Neural cell (in vitro differentiated cells): ENCODE data around the gene WIPF3.

Source experiments
- CTCF ChIP-seq: fragments of 450-650 bp; IDR thresholded peaks from 2 replicates; pipeline ENCODE4 v1.5.1; 2014; ENCODE audit warnings: antibody characterized with exemption, mild to moderate bottlenecking, moderate library complexity; ENCODE audit not compliant: poor library complexity, severe bottlenecking
- EP300 ChIP-seq: fragments of 450-650 bp; conservative IDR thresholded peaks from 2 replicates; pipeline ENCODE4 v1.6.1; 2014; ENCODE audit warnings: antibody characterized with exemption, mild to moderate bottlenecking, moderate library complexity; ENCODE audit not compliant: poor library complexity, severe bottlenecking
- EZH2 ChIP-seq: fragments of 200-600, 300-800 bp; shearing (Covaris generic), sonication (generic); IDR thresholded peaks from 2 replicates; pipeline ENCODE4 v1.6.1; 2014; ENCODE audit warnings: antibody characterized with exemption, low read length, borderline replicate concordance, mild to moderate bottlenecking; ENCODE audit not compliant: insufficient read depth, poor library complexity, severe bottlenecking
- MXI1 ChIP-seq: fragments of 450-650 bp; conservative IDR thresholded peaks from 2 replicates; pipeline ENCODE4 v1.6.1; 2014; ENCODE audit warnings: antibody characterized with exemption, mild to moderate bottlenecking; ENCODE audit not compliant: poor library complexity, severe bottlenecking
- POLR2AphosphoS5 ChIP-seq: IDR thresholded peaks from 2 replicates; pipeline ENCODE4 v1.6.1; 2012
- RAD21 ChIP-seq: fragments of 450-650 bp; conservative IDR thresholded peaks from 2 replicates; pipeline ENCODE4 v1.6.1; 2014; ENCODE audit warnings: antibody characterized with exemption, mild to moderate bottlenecking, moderate library complexity
- REST ChIP-seq: IDR thresholded peaks from 2 replicates; pipeline ENCODE4 v1.6.1; 2012; ENCODE audit warnings: borderline replicate concordance
- TAF1 ChIP-seq: IDR thresholded peaks from 2 replicates; pipeline ENCODE4 v1.6.1; 2012; ENCODE audit warnings: low read depth

- TF ChIP-seq RAD21: peak; percentile 27
- no peak for TF ChIP-seq CTCF
- peak; percentile 19 for TF ChIP-seq EP300
- TF ChIP-seq MXI1: no peak
- no peak for TF ChIP-seq EZH2
- no peak for TF ChIP-seq TAF1
- no peak for TF ChIP-seq REST
- TF ChIP-seq POLR2AphosphoS5: peak; percentile 14
These were observed 27.6 kb downstream of the WIPF3 start for GRCh38 chr7:29833929-29834328.
